AG09309 (cell line): ENCODE data around the gene VSTM1.

ENCODE experiments used
- DNase-seq: peaks from one replicate; pipeline ENCODE4 v3.0.0-alpha.2; 2010; ENCODE audit warnings: low read depth
- H3K4me3 ChIP-seq: 2 replicates; pipeline ENCODE4 v1.5.1; 2011; ENCODE audit warnings: mild to moderate bottlenecking, low read depth, low read length, moderate library complexity; ENCODE audit not compliant: control insufficient read depth
- TF ChIP-seq, protein P1 (sequence below): IDR thresholded peaks from 2 replicates; pipeline ENCODE4 v1.5.1; 2011; ENCODE audit warnings: mild to moderate bottlenecking, low read depth, low read length, inconsistent platforms; ENCODE audit not compliant: insufficient read depth, control insufficient read depth; ENCODE audit errors: missing control alignments

Gene VSTM1

DNA sequence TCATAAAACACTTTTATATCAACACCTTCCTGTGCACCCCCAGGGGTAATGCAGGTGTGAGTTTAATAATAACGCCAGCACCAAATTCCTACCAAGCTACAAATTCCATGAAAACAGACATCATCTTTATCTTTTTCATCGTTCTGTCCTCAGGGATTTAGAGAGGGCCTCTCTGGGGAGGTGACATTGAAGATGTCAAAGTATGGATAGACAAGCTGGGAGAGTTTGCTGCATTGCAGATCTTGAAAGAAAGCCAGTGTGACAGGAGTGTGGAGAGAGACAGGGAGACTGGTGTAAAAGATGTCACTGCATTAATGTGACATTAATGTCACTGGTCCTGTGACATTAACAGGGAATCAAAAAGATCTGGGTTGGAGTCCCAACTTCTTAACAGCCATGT, 62.2 kb downstream of the VSTM1 start:
- no peak for DNase-seq
- no peak overlapping the region for H3K4me3 ChIP-seq
- TF ChIP-seq, protein P1, sequence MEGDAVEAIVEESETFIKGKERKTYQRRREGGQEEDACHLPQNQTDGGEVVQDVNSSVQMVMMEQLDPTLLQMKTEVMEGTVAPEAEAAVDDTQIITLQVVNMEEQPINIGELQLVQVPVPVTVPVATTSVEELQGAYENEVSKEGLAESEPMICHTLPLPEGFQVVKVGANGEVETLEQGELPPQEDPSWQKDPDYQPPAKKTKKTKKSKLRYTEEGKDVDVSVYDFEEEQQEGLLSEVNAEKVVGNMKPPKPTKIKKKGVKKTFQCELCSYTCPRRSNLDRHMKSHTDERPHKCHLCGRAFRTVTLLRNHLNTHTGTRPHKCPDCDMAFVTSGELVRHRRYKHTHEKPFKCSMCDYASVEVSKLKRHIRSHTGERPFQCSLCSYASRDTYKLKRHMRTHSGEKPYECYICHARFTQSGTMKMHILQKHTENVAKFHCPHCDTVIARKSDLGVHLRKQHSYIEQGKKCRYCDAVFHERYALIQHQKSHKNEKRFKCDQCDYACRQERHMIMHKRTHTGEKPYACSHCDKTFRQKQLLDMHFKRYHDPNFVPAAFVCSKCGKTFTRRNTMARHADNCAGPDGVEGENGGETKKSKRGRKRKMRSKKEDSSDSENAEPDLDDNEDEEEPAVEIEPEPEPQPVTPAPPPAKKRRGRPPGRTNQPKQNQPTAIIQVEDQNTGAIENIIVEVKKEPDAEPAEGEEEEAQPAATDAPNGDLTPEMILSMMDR = no peak

- TF ChIP-seq, protein P1 = no peak
- H3K4me3 ChIP-seq = no peak overlapping the region
- no peak for DNase-seq
Measured at GRCh38 chr19:53999694-54000093, 64.0 kb downstream of the VSTM1 start.

GRCh38 chr19:53998223-53998622, 65.5 kb downstream of the VSTM1 start:
- no peak overlapping the region for H3K4me3 ChIP-seq
- no peak for DNase-seq
- TF ChIP-seq, protein P1 = no peak

GRCh38 chr19:53994811-53995210, 68.9 kb downstream of the VSTM1 start:
- H3K4me3 ChIP-seq = no peak overlapping the region
- TF ChIP-seq, protein P1 = no peak
- DNase-seq = no peak

DNA sequence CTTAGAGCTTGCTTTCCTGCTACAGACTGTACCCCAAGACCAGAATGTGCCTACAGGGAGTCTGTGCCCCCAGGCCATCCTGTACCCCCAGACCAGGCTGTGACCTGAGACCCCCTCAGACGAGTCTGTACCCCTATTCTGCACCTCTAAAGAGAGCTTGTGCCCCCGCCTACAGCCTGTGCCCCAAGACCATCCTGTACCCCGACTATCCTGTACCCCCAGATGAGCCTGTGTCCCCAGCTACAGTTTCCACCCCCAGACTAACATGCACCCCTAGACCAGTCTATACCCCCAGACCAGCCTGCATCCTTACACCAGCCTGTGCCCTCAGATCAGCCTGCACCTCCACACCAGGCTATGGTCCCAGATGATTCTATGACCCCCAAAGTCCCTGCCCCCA, 70.2 kb downstream of the VSTM1 start:
- no peak overlapping the region for H3K4me3 ChIP-seq
- DNase-seq = no peak
- TF ChIP-seq, protein P1 = no peak

DNA sequence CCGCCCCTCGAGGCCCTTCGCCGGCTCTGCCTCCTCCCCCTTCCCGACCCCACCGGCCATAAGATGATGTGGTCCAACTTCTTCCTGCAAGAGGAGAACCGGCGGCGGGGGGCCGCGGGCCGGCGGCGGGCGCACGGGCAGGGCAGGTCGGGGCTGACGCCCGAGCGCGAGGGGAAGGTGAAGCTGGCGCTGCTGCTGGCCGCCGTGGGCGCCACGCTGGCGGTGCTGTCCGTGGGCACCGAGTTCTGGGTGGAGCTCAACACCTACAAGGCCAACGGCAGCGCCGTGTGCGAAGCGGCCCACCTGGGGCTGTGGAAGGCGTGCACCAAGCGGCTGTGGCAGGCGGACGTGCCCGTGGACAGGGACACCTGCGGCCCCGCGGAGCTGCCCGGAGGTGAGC, 70.9 kb downstream of the VSTM1 start:
- TF ChIP-seq, protein P1 = no peak
- no peak for DNase-seq
- no peak overlapping the region for H3K4me3 ChIP-seq

GRCh38 chr19:53992211-53992610, 71.5 kb downstream of the VSTM1 start:
- no peak overlapping the region for H3K4me3 ChIP-seq
- DNase-seq = no peak
- TF ChIP-seq, protein P1 = no peak
